Measurements from ENCODE around the gene RBM10.

The RBM10 gene

DNA sequence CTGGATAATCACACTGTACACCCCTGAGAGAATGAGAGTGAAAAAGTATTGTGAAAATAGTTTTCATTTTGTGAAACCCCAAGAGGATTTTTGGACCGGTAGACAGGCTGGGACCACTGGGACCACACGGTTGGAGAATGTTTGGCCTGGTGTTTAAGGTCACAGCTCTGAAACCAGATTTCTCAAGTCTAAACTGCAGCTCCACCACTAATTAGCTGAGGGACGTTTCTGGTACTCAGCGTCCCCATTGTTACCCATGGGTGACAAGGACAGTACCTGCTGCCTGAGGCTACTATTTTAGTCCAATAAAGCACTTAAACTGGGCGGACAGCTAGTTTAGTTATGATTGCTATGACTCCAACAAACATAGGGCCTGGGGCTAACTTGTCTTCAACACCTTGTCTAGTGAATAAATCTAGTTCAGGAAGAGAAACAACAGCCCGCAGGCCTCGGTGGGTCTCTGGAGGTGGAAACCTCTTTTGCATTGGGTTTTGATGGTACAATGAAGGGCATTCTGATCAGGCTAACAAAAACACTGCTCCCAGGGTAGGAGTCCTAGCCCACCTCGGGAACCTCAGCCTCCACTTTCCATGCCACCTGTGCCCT is 87.3 kb downstream of the RBM10 start:
- H3K4me2 ChIP-seq (ENCODE audit: low read depth, low read length) = peak overlapping the region; percentile 92
- H3K27me3 ChIP-seq (replicated peaks; ENCODE audit: insufficient read depth, low read length) = no peaks in the 10 kb centered on the region
- H3K27ac ChIP-seq (ENCODE audit: low read length) = peak overlapping the region; percentile 95; the same call in 1 of the 2 replicates
- no peak for DNase-seq
- H3F3A ChIP-seq (ENCODE audit: insufficient read depth, low read length) = peaks cover 13% of the 10 kb centered on the region
- H3K9ac ChIP-seq (ENCODE audit: low read length) = peak overlapping the region; percentile 97
- H3K36me3 ChIP-seq (replicated peaks; ENCODE audit: insufficient read depth, low read length) = no peaks in the 10 kb centered on the region
- no peaks in the 10 kb centered on the region for H3K9me3 ChIP-seq (replicated peaks; ENCODE audit: insufficient read depth, low read length)
- peak overlapping the region; percentile 71 for H3K4me3 ChIP-seq (ENCODE audit: low read length)
- 0 out of 2 replicates have a peak, but pooled peaks cover 2% of the 10 kb centered on the region for H3K79me2 ChIP-seq (ENCODE audit: low read length)
- peak overlapping the region; percentile 75; the same call in 1 of the 2 replicates for H2AFZ ChIP-seq (ENCODE audit: low read length)
- TF ChIP-seq EZH2 (optimal IDR thresholded peaks at IDR 0.05; ENCODE audit: low read depth, low read length) = no peak
- TF ChIP-seq EZH2phosphoT487 (IDR thresholded peaks at IDR 0.05; ENCODE audit: low read length) = no peak
- TF ChIP-seq, protein P1, sequence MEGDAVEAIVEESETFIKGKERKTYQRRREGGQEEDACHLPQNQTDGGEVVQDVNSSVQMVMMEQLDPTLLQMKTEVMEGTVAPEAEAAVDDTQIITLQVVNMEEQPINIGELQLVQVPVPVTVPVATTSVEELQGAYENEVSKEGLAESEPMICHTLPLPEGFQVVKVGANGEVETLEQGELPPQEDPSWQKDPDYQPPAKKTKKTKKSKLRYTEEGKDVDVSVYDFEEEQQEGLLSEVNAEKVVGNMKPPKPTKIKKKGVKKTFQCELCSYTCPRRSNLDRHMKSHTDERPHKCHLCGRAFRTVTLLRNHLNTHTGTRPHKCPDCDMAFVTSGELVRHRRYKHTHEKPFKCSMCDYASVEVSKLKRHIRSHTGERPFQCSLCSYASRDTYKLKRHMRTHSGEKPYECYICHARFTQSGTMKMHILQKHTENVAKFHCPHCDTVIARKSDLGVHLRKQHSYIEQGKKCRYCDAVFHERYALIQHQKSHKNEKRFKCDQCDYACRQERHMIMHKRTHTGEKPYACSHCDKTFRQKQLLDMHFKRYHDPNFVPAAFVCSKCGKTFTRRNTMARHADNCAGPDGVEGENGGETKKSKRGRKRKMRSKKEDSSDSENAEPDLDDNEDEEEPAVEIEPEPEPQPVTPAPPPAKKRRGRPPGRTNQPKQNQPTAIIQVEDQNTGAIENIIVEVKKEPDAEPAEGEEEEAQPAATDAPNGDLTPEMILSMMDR (IDR thresholded peaks at IDR 0.05; ENCODE audit: low read length) = no peak
- H3K9me2 ChIP-seq (replicated peaks; ENCODE audit: insufficient read depth, low read length) = no peaks in the 10 kb centered on the region
- no peaks in the 10 kb centered on the region for H3K4me1 ChIP-seq (ENCODE audit: low read length)
- H4K20me1 ChIP-seq (ENCODE audit: insufficient read depth, low read length) = no peaks in the 10 kb centered on the region

DNA sequence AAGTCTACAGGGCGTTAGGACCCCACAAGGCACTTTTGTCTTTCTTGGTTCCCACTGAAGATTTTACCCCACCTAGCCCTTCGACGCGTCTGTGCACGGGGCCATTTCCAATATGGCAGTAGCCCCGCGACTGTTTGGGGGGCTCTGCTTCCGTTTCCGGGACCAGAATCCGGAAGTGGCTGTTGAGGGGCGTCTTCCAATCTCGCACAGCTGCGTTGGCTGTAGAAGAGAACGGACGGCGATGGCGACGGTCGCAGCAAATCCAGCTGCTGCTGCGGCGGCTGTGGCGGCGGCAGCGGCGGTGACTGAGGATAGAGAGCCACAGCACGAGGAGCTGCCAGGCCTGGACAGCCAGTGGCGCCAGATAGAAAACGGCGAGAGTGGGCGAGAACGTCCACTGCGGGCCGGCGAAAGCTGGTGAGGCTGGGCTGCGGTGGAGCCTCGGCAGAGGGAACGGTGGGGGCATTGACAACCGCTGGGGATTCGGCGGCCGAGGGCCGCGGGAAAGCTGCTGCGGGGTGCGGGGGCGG is 87.8 kb downstream of the RBM10 start, which contains the start of gene USP11:
TSS of gene USP11 (plus strand) at position 207 of the 530 bp plus-strand sequence. CDS start at position 242, 35 bp downstream.
- DNase-seq = no peak
- no peaks in the 10 kb centered on the region for H3K27me3 ChIP-seq (replicated peaks; ENCODE audit: insufficient read depth, low read length)

GRCh38 chrX:47233333-47234113 is 88.5 kb downstream of the RBM10 start:
- peak overlapping the region; percentile 97 for H3K9ac ChIP-seq (ENCODE audit: low read length)
- H3K9me2 ChIP-seq (replicated peaks; ENCODE audit: insufficient read depth, low read length) = no peaks in the 10 kb centered on the region
- H3K79me2 ChIP-seq (ENCODE audit: low read length) = 0 out of 2 replicates have a peak, but pooled peaks cover 2% of the 10 kb centered on the region
- H3K4me1 ChIP-seq (ENCODE audit: low read length) = no peaks in the 10 kb centered on the region
- peak overlapping the region; percentile 71 for H3K4me3 ChIP-seq (ENCODE audit: low read length)
- H2AFZ ChIP-seq (ENCODE audit: low read length) = no peak overlapping the region
- no peaks in the 10 kb centered on the region for H3K36me3 ChIP-seq (replicated peaks; ENCODE audit: insufficient read depth, low read length)
- H3K9me3 ChIP-seq (replicated peaks; ENCODE audit: insufficient read depth, low read length) = no peaks in the 10 kb centered on the region
- peak; percentile 91 for DNase-seq
- TF ChIP-seq EZH2 (optimal IDR thresholded peaks at IDR 0.05; ENCODE audit: low read depth, low read length) (no peak), EZH2phosphoT487 (IDR thresholded peaks at IDR 0.05; ENCODE audit: low read length) (no peak)
- TF ChIP-seq, protein P1 (IDR thresholded peaks at IDR 0.05; ENCODE audit: low read length) = no peak
- H3K27ac ChIP-seq (ENCODE audit: low read length) = peak overlapping the region; percentile 95; the same call in 1 of the 2 replicates
- no peaks in the 10 kb centered on the region for H4K20me1 ChIP-seq (ENCODE audit: insufficient read depth, low read length)
- H3F3A ChIP-seq (ENCODE audit: insufficient read depth, low read length) = peaks cover 13% of the 10 kb centered on the region
- peak overlapping the region; percentile 43; the same call in 1 of the 2 replicates for H3K4me2 ChIP-seq (ENCODE audit: low read depth, low read length)
- no peaks in the 10 kb centered on the region for H3K27me3 ChIP-seq (replicated peaks; ENCODE audit: insufficient read depth, low read length)

More for the DNA sequence above, 87.8 kb downstream of the RBM10 start, which contains the start of gene USP11:
- H3K9ac ChIP-seq (ENCODE audit: low read length) = peak within 1 kb of the TSS; percentile 97
- no peak for TF ChIP-seq EZH2phosphoT487 (IDR thresholded peaks at IDR 0.05; ENCODE audit: low read length)
- TF ChIP-seq EZH2 (optimal IDR thresholded peaks at IDR 0.05; ENCODE audit: low read depth, low read length) = no peak
- TF ChIP-seq, protein P1 (IDR thresholded peaks at IDR 0.05; ENCODE audit: low read length) = no peak
- peak within 1 kb of the TSS; percentile 71 for H3K4me3 ChIP-seq (ENCODE audit: low read length)
- H4K20me1 ChIP-seq (ENCODE audit: insufficient read depth, low read length) = no peaks in the 10 kb centered on the region
- no peaks in the 10 kb centered on the region for H3K4me1 ChIP-seq (ENCODE audit: low read length)
- H3F3A ChIP-seq (ENCODE audit: insufficient read depth, low read length) = peaks cover 13% of the 10 kb centered on the region
- 0 out of 2 replicates have a peak, but pooled peaks cover 2% of the 10 kb centered on the region for H3K79me2 ChIP-seq (ENCODE audit: low read length)
- no peaks in the 10 kb centered on the region for H3K9me3 ChIP-seq (replicated peaks; ENCODE audit: insufficient read depth, low read length)
- peak within 1 kb of the TSS; percentile 92 for H3K4me2 ChIP-seq (ENCODE audit: low read depth, low read length)
- H2AFZ ChIP-seq (ENCODE audit: low read length) = peak within 1 kb of the TSS; percentile 75
- no peaks in the 10 kb centered on the region for H3K36me3 ChIP-seq (replicated peaks; ENCODE audit: insufficient read depth, low read length)
- H3K27ac ChIP-seq (ENCODE audit: low read length) = peak within 1 kb of the TSS; percentile 95
- H3K9me2 ChIP-seq (replicated peaks; ENCODE audit: insufficient read depth, low read length) = no peaks in the 10 kb centered on the region

Data from MM.1S (cell line).